DND-41 (cell line): ENCODE results near the gene PLEKHG5.
"Not testable (repeated sequence)": the region's sequence is repeated elsewhere in the genome, so short reads cannot be mapped to it uniquely, and the experiment has no call there.

Experiments used
- ATAC-seq: fragments of 200-7000 bp; cut with Tn5 transposase; 3 replicates; pipeline ENCODE4 v1.9.1; 2021; ENCODE audit warnings: low read depth; ENCODE audit not compliant: insufficient read depth
- DNase-seq: peaks from one replicate; pipeline ENCODE4 v3.0.0-alpha.2; 2020
- H2AFZ ChIP-seq: 2 replicates; pipeline ENCODE4 v1.6.0; 2012; ENCODE audit warnings: low read depth, low read length
- H3K27ac ChIP-seq: 2 replicates; pipeline ENCODE4 v1.5.1; 2012; ENCODE audit warnings: low read length, inconsistent platforms
- H3K27me3 ChIP-seq: fragments of 200-600 bp; sonication (generic); 2 replicates; pipeline ENCODE4 v1.6.0; 2012; ENCODE audit warnings: low read length, mild to moderate bottlenecking, inconsistent platforms; ENCODE audit not compliant: insufficient read depth, poor library complexity
- H3K36me3 ChIP-seq: 2 replicates; pipeline ENCODE4 v1.5.1; 2012; ENCODE audit warnings: low read length, inconsistent platforms; ENCODE audit not compliant: insufficient read depth
- H3K4me1 ChIP-seq: 2 replicates; pipeline ENCODE4 v1.5.1; 2012; ENCODE audit warnings: mild to moderate bottlenecking, low read length; ENCODE audit not compliant: insufficient read depth
- H3K4me2 ChIP-seq: 2 replicates; pipeline ENCODE4 v1.6.0; 2012; ENCODE audit warnings: mild to moderate bottlenecking, moderate library complexity, low read length, inconsistent platforms; ENCODE audit not compliant: insufficient read depth
- H3K4me3 ChIP-seq, 2 experiments: fragments of 200-600 bp in 1 of 2; shearing (Covaris generic) in 1 of 2; 2 replicates each; pipeline ENCODE4 v1.5.1; 2012 to 2016; ENCODE audit warnings: inconsistent platforms in 2 of 2, low read length in 2 of 2, mild to moderate bottlenecking in 2 of 2, low read depth in 1 of 2, moderate library complexity in 1 of 2
- H3K79me2 ChIP-seq: 2 replicates; pipeline ENCODE4 v1.6.0; 2012; ENCODE audit warnings: low read length, inconsistent platforms; ENCODE audit not compliant: insufficient read depth
- H3K9ac ChIP-seq: 2 replicates; pipeline ENCODE4 v1.6.0; 2012; ENCODE audit warnings: low read depth, mild to moderate bottlenecking, inconsistent platforms, low read length, moderate library complexity
- H3K9me3 ChIP-seq: 2 replicates; pipeline ENCODE4 v1.5.1; 2012; ENCODE audit warnings: low read length, moderate library complexity, mild to moderate bottlenecking, inconsistent platforms; ENCODE audit not compliant: insufficient read depth, severe bottlenecking
- H4K20me1 ChIP-seq: 2 replicates; pipeline ENCODE4 v1.6.0; 2012; ENCODE audit warnings: low read length; ENCODE audit not compliant: insufficient read depth
- EZH2 ChIP-seq: IDR thresholded peaks from 3 replicates; pipeline ENCODE4 v1.6.1; 2012; ENCODE audit warnings: borderline replicate concordance, low read depth, mild to moderate bottlenecking, moderate library complexity, low read length, inconsistent platforms; ENCODE audit not compliant: severe bottlenecking
- TF ChIP-seq, protein P1 (sequence below): IDR thresholded peaks from 2 replicates; pipeline ENCODE4 v1.5.1; 2012; ENCODE audit warnings: borderline replicate concordance, low read length, moderate library complexity, mild to moderate bottlenecking; ENCODE audit not compliant: poor library complexity, severe bottlenecking; ENCODE audit errors: extremely low read depth

The PLEKHG5 gene

DNA sequence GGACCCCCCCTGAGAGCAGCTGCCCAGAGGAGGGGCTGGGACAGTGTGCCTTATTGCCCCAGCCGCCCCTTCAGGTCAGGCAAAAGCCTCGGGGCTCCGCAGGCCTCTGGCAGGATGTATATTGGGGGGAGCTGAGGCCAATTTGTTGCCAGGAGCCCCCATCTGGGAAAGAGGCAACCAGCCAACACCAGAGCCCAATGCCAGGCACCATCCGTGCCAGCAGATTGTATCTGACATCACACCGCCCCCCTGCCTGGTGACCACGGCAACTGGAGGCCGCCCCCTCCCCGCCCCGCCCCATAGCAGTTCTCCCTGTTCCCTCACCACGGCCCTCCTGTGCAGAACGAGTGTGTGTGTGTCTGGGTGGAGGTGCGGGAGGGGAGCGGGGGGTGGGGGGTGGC lies 3.6 kb upstream of the PLEKHG5 start:
- ATAC-seq (peak; percentile 7; the same call in 1 of the 3 replicates), DNase-seq (peak; percentile 59)
- Histone ChIP-seq H3K27ac (no peak overlapping the region), H3K36me3 (no peaks in the 10 kb centered on the region), H3K4me1 (peaks cover 43% of the 10 kb centered on the region), H3K9me3 (no peaks in the 10 kb centered on the region), H2AFZ (no peak overlapping the region), H3K27me3 (peaks cover 11% of the 10 kb centered on the region), H3K4me2 (no peak overlapping the region), H3K9ac (no peak overlapping the region), H3K79me2 (no peaks in the 10 kb centered on the region), H3K4me3 (no peak overlapping the region), H4K20me1 (0 out of 2 replicates have a peak, but pooled peaks cover 2% of the 10 kb centered on the region)
- no peak for TF ChIP-seq EZH2
- TF ChIP-seq, protein P1, sequence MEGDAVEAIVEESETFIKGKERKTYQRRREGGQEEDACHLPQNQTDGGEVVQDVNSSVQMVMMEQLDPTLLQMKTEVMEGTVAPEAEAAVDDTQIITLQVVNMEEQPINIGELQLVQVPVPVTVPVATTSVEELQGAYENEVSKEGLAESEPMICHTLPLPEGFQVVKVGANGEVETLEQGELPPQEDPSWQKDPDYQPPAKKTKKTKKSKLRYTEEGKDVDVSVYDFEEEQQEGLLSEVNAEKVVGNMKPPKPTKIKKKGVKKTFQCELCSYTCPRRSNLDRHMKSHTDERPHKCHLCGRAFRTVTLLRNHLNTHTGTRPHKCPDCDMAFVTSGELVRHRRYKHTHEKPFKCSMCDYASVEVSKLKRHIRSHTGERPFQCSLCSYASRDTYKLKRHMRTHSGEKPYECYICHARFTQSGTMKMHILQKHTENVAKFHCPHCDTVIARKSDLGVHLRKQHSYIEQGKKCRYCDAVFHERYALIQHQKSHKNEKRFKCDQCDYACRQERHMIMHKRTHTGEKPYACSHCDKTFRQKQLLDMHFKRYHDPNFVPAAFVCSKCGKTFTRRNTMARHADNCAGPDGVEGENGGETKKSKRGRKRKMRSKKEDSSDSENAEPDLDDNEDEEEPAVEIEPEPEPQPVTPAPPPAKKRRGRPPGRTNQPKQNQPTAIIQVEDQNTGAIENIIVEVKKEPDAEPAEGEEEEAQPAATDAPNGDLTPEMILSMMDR: no peak

DNA sequence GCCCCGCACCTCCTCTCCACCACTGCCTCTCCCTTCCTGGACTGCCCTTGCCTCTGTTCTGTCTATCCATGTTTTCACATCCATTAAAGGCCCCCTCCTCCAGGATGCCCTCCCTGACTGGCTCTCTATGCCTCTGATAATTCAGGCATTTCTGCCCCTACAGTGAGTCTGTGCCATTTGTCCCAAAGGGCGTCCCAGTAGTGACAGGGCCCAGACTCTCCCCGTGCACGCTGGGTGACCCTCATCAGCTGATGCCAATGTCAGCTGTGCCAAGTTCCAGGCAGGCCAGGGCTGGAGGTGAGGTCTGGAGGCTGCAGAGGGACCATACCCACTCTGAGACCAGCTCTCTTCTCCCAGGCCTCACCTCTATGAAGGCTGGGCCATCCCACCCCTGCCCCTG lies 3.2 kb upstream of the PLEKHG5 start:
- H3K27ac ChIP-seq: no peak overlapping the region
- H3K4me1 ChIP-seq: peaks cover 47% of the 10 kb centered on the region
- H3K9ac ChIP-seq: no peak overlapping the region
- no peak overlapping the region for H3K4me2 ChIP-seq
- H3K36me3 ChIP-seq: no peaks in the 10 kb centered on the region
- no peak overlapping the region for H3K4me3 ChIP-seq
- H3K79me2 ChIP-seq: no peaks in the 10 kb centered on the region
- no peak overlapping the region for H2AFZ ChIP-seq
- no peaks in the 10 kb centered on the region for H3K9me3 ChIP-seq
- 0 out of 2 replicates have a peak, but pooled peaks cover 3% of the 10 kb centered on the region for H4K20me1 ChIP-seq
- DNase-seq (no peak), ATAC-seq (no peak)
- TF ChIP-seq, protein P1: no peak
- TF ChIP-seq EZH2: no peak
- H3K27me3 ChIP-seq: peaks cover 11% of the 10 kb centered on the region

DNA sequence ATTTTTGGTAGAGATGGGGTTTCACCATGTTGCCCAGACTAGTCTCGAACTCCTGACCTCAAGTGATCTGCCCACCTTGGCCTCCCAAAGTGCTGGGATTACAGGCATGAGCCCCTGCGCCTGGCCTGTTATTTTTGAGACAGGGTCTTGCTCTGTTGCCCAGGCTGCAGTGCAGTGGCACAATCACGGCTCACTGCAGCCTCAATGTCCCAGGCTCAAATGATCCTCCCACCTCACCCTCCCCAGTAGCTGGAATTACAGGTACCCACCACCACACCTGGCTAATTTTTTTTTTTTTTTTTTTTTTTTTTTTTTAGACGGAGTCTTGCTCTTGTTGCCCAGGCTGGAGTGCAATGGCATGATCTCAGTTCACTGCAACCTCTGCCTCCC lies 2.4 kb upstream of the PLEKHG5 start:
- not testable (repeated sequence) for H4K20me1 ChIP-seq, H3K4me3 ChIP-seq, H3K79me2 ChIP-seq, H2AFZ ChIP-seq, ATAC-seq, H3K9me3 ChIP-seq, H3K9ac ChIP-seq, H3K4me2 ChIP-seq, H3K36me3 ChIP-seq, H3K27ac ChIP-seq, DNase-seq
- peaks cover 52% of the 10 kb centered on the region for H3K4me1 ChIP-seq
- peaks cover 11% of the 10 kb centered on the region for H3K27me3 ChIP-seq

DNA sequence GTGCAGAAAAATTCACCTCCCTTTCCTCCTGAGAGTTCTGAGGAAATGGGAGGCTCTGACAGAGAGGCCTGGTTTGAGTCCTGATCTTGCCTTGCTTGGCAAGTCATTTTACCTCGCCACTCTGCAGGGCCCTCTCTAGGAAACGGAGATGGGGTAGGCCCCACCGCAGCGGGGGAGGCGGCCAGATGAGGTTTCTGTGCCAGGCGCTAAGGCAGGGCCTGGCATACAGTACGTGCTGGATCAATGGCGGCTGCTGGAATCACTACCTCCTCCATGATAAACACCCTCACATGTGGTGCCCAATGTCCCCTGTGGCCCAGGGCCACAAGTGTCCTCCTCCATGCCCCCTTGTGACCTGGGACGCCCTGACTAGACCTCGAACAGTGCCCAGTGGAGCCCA lies 499 bp upstream of the PLEKHG5 start:
- Histone ChIP-seq H3K4me2 (peak overlapping the region; percentile 97), H3K9ac (peak overlapping the region; percentile 74; the same call in 1 of the 2 replicates), H3K79me2 (no peaks in the 10 kb centered on the region), H3K27ac (no peak overlapping the region), H3K4me1 (peaks cover 39% of the 10 kb centered on the region), H2AFZ (no peak overlapping the region), H3K27me3 (peaks cover 3% of the 10 kb centered on the region), H3K9me3 (no peaks in the 10 kb centered on the region), H3K36me3 (no peaks in the 10 kb centered on the region), H3K4me3 (peak overlapping the region in 1 of 2 experiments; percentile 86; a peak in 1 of 4 replicates), H4K20me1 (0 out of 2 replicates have a peak, but pooled peaks cover 2% of the 10 kb centered on the region)
- DNase-seq: no peak
- ATAC-seq: no peak
- no peak for TF ChIP-seq EZH2
- TF ChIP-seq, protein P1: no peak
